Activated gamma-delta T cell treated with anti-CD3 and anti-CD28 coated beads, Interleukin-2, amount 50 U/mL, for 16 hours (primary cell): Measurements from ENCODE around the gene FHDC1.

Source experiments
- DNase-seq: peaks from one replicate; pipeline ENCODE4 v3.0.0-alpha.2; 2020; ENCODE audit warnings: low read depth

FHDC1 gene

DNA sequence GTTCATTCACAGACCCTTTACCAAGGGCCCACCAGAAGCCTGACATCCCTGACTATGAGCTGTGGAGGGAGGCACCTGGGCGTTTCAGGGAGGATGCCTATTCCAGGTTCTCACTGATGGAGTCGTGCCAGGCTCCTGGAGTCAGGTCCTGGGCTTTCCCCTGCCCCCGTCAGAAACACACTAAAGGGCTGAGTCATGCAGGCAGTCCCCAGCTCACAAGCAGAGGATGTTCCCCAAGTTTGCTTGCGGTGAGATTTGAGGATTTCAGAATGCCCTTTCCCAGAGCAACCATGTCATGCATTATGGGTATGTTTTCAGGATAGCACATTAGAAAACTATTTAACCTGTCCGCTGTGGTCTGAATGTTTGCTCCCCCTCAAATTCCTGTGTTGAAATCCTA is 45.2 kb downstream of the FHDC1 start:
- DNase-seq = no peak

DNA sequence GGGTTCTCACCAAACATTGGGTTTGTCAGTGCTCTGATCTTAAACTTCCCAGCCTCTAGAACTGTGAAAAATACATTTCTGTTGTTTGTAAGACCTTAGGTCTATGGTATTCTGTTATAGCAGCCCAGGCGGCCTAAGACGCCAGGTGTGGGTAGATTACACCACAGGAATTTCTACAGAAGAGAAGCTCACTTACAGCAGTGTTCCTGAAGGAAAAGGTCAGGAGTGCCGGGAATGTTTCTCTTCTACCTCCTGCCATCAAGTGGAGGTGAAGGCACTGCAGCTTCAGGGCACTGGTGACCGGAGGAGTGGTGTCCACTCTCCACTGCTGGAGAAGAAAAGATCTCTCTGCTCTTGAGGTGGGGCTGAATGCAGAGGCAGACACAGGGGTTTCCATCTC is 45.7 kb downstream of the FHDC1 start:
- DNase-seq = no peak

DNA sequence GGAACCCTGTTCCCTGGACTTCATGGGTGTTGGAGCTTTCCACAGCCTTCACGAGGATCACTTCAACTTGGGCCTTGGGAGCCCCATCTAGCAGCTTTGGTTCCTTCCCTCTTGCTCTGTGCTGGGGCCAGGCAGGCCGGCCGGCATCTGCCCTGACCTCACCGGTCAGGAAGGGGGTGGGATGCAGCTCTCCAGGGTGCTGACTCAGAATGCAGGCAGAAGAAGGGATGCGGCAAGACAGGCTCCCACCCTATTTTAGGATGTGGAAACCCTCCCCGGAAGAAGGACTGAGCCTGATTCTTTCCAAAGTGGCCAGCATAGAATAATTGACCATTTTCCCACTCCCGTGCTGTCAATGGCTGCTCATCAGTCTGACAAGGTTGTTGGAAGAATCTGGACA is 47.1 kb downstream of the FHDC1 start:
- DNase-seq = no peak

DNA sequence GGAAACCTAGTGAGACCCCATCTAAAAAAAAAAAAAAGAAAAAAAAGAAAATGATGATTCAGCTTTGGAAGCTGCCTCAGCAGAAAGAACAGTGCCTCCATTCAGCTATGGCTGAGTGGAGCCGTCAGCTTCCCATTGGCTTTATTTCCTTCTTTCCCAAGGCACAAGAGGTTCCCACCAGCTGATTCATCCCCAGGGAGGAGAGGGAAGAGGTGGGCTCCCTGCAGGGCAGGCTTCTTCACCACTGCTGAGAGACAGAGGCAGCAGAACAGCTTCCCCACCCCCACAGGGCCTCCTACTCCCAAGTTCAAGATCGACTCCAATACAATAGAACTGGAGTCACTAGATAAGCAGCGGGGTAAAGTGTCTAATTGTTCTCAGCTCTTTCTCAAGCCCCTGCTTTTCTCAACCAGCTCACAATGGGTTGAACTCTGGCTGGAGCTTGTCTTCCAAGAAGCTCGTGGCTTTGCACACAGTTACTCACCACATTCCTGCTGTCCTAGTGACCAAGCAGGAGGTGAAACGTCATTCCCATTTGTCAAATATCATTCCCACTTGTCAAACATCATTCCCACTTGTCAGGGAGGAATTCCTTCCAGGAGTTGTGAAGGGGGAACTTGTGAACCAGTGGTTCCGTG is 47.8 kb downstream of the FHDC1 start:
- DNase-seq = no peak

DNA sequence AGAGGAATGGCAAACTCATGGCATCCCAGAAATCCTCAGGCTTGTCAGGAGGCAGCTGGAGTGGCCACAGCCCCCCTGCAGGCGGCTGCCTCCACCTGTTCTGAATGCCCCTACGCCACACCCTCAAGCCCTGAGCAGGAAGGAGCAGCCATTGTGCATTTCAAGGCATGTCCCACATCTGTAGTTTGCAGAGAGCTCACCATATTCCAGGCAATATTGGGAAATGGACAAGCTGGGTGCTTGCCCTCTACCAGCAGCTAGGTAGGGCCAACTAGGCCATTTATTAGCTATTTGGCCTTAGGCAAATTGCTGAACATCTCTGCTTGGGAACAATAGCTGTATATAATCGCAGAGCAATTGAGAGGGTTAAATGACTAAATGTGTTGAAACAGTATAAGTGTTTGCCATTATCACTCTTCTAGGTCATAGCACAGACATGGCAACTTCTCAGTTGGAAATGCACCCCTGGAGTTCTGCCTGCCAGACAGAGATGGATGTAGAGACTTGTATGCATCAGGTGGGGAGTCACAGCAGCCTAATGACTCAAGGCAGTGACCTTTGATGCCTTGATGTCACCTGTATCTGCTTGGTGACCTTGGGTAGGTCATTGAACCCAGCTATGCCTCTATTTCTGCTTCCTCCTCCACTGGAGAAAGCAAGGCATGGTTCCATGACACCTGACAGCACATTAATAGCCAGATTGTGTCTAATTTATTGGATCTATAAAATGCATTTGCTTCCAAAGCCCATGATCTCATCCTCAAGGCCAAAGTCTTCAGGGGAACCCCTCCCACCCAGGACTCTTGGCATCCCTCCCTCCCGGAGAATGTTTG is 52.8 kb downstream of the FHDC1 start:
- no peak for DNase-seq

DNA sequence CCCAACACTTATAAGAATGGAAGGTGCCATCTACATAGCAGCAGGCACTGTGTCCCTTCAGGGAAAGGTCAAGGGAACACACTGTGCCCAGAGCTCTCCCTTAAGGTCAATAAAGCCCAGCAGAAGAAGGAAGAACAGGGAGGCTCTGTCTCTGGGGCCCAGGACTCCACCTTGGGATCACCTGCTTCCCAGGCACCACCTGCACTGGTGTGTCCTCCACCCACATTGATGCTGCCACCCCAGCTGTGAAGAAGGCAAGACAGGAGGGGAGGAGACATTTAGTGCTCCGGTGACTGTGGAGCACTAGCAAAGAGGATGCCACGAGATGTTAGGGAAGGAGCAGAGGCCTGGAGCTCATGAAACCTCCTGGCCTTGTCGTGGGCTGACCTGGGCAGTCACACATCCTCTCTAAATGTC is 53.4 kb downstream of the FHDC1 start:
- no peak for DNase-seq

DNA sequence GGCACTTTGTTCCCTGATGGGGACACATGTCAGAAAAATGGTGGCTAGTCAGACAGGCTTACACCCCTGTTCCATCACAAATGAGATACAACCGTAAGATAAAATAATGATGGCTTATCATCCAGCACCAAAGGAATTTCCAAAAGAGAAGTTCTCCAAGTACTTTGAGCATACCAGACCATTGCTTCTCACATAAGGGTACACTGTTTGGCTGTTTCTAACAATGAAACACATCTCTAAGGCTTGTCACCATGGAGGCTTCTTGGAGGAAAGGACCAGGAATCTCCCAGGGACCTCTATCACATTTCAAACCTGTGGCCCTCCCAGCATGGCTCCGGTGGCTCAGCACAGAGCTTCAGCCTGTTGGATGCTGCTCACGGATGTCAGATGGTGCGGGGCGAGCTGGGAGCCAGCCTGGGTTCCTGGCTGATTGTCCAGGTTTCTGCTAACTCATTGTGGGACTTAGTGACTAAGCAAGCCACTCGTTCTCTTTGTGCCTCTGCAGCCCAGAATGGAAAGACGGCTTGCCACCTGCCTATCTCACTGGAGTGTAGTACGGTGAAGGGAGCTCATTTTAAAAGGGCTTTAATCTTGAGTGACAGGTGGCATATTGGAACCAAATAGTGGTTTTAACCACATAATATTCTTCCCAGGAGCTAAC is 54.5 kb downstream of the FHDC1 start:
- DNase-seq = no peak

DNA sequence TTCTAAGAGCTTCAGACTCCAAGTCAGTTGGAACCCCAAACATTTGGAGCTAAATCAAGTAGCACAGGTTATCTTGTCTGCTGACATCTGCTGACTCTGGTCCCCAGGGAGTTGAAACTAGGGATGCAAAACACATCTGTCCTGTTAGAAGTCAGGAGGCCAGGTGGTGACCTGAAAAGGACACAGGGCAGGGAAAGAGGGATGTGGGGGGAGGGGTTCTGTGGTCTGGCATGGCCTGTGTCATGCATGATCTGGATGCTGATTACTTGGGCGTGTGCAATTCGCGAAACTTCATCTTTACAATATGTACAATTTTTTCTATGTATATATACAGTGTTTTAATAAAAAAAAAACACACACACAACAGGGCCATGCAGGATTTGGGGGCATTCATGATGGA is 55.3 kb downstream of the FHDC1 start:
- no peak for DNase-seq

DNA sequence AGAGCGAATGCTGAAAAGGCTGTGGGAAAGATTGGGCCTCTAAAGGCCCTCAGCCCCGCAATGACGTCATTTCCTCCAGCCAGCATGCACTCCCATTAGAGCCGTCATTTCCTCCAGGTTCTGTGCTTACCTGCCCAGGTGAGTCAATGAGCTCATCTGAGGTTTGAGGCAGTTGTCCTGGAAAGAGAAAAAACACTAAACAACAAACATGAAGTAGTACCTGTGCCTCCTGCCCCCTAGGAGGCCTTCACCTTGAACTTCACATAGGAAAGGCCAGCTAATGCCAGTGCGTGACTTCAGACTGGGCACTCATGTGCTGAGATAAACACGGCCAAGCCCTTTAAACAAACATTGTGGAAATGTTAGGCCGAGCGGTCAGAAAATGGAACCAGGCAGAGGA is 55.9 kb downstream of the FHDC1 start:
- DNase-seq = no peak

DNA sequence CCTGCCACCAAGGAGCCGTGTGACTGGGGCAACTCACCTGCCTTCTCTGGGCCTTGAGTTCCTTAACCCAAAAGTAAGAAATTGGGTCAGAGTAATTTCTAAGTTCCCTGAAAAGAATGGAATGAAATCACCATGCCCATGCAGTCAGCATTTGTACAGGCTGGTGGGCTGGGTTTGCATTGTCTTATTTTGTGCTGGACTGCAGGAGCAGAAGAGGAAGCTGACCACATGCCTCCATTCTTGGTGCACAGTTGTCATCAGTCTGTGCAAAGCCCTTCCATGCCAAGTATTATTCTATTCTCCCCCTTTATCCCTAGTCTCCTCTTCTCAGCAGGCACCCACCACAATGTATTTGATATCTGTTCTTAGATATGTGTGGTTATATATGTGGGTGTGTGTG is 56.3 kb downstream of the FHDC1 start:
- no peak for DNase-seq

DNA sequence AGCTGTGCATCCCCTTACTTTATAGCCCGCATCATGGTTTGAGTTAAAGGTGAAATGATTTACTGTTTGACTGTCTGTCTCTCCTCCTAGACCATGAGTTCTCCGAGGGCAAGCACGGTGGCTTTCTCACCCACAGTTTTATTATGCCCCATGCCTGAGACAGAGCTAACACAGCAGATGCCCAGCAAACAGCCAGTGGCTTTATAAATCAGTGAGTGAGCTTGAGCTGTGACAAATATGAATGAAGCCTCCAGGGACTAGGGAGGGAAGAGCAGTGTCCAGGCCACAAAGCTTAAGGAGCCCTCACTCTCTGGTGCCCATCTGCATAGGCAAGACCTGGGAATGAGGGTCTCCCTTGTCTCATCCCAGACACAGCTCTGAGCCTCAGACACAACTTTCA is 57.9 kb downstream of the FHDC1 start:
- no peak for DNase-seq

DNA sequence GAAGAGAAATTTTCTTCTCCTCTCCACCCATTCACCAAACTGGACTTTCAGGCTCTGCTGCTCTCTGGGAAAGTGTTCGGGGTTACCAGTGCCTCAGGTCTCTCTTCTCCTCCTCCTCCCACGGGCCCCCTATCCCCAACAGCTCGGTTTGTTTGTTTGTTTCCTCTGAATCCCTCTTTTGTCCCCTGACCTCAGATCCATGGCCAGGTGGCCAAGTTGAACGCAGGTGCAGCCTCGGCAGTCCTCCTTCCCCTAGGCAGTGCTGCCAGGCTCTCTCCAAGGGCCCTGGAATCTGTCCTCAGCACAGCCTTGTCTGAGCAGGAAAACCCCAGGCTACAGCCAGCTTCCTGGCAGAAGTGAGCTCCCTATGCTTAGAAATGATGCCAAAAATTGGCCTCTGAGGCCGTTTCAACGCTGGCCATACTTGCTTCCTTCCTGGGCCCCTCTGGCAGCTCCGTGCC is 60.0 kb downstream of the FHDC1 start:
- no peak for DNase-seq

DNA sequence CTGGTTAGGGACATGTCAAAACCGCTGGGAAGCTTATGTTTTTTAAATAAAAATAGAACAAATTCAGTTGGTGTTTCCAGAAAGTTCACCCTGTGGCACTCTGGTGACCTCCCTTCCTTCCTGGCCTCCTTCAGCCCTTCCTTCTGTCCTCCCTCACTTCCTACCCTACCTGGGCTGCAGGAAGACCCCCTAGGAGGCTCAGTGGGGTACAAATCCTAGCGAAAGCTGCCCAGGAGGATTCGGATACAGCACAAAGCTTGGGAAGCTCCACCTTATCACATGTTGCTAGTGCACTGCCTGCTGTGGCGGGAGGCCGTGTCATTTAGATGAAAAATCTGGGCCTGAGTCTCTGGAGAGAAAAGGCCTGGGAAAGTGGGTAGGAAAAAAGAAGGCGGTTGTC is 60.5 kb downstream of the FHDC1 start:
- no peak for DNase-seq

DNA sequence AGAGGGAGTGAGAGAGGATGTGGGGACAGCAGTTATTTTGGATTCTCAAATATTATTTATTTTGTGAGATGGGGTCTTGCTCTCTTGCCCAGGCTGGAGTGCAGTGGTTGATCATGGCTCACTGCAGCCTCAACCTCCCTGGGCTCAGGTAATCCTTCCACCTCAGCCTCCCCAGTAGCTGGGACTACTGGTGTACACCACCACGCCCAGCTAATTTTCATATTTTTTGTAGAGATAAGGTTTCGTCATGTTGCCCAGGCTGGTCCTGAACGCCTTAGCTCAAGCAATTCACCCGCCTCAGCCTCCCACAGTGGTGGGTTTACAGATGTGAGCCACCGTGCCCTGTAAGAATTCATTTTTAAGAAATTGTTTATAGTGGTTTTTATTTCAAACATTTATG is 61.2 kb downstream of the FHDC1 start:
- DNase-seq = no peak

DNA sequence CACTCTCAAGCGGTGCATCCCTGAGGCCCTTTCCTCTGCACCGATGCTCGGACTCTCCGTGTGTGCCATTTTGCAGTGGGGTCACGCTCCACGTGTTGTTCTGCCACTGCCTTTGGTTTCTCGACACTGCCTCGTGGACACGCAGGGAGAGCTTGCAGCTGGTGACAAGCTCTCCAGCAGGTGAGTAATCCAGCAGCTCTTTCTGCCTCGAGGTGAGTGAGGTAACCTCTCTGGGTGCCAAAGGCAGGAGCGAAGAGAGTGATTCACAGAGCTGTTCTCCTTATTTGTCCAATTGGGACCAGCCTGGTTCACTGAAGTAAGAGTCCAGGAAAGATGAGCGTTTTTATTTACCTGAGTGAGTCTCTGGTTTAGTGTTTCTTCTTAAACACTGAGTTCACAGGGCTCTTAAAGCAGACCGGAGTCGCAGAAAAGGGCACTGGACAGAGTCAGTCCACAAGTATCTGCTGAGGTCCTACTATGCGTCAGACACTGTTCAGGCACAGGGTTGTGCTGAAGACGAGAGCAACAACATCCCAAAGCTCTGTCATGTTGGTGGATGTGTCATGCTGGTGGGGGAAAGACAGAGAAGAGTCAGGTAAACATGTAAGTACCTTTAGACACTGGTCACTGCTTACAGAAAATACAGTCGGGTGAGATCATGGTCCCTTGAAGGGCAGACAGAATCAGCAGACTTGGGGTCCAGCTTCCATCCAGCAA is 61.8 kb downstream of the FHDC1 start:
- DNase-seq = no peak

DNA sequence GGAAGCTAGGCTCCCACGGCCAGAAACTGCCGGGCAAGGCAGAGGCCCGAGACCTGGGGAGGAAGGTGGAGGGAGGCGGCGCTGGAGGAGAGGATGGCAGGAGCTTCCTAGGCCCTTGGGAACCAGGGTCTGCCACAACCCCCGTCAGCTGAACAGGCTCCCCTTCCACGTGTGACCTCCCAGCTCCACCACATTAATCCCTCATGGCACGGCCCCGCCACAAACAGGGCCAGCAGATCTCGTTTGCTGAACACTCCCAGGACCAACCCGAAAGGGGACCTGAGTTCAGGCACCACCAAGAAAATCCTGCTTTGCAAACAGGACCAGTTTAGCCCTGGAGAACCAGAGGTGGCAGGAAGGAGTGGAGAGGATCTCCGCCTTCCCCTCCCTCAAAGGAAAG is 62.7 kb downstream of the FHDC1 start:
- DNase-seq = no peak

DNA sequence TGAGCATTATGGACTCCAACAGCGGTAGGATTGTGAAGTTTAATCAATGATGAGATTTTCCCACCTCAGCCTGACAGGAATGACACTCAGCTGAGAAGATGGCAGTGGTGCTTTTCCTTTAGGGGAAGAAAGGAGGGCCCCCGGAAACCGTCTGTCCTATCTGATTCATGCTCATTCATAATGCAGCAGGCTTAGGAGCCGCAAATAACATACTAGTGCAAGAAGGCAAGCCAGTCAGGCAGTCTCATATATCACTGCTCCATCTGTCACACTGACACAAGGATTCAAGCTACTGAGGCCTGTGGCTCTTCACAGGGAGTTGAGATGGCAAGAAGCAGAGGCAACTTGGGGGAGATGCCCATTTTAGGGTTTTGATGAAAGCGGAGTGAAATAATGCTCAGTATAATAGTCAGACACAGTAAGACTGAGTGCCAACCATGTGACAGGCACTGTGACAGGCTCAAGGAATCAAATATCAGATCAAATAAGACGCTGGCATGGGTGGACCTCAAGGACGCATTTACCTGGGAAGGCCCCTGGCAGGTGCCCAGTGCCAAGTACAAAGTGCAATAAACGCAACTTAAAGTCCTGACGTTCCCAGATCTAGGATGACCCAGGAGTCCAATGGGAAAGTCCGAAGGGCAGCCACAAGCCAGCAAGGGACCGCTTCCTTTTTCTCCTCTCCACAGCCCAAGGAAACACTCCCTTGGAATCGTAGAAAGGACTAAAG is 63.4 kb downstream of the FHDC1 start:
- DNase-seq = no peak

DNA sequence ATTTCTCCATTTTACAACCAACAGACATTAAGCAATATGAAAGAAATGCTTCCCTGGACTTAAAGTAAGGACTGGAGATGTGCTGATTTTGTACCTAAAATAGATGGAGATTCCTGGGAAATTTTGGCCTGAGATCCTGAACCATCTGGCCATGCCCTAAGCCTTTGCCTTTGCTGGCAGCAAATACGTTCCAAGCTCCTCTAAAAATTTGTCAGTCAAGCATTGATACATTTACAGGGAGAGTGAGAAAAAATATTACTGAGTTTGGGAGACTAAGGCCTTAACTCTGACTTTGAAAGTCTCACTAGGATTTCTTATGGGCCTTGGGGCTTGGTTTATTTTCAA is 63.9 kb downstream of the FHDC1 start:
- DNase-seq = no peak

DNA sequence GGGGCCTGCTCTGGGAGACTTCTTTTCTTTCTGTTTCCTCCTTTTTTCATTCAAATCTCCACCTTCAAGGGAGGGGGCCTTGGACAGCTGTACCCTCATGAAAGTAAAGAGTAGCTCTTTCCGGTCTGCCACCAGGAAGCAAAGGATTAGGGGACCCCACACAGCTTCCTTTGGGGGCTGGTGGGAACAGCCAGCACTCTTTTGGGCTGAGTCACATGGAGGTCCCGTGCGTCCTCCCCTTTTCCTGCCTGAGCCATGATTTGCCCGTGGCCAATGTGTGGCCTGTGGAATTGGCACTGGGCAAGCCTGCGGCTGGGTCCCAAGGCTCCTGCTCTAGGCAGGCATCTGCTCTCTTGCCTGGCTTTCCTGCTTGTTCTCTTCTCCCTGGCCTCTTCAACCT is 65.5 kb downstream of the FHDC1 start:
- DNase-seq = no peak

DNA sequence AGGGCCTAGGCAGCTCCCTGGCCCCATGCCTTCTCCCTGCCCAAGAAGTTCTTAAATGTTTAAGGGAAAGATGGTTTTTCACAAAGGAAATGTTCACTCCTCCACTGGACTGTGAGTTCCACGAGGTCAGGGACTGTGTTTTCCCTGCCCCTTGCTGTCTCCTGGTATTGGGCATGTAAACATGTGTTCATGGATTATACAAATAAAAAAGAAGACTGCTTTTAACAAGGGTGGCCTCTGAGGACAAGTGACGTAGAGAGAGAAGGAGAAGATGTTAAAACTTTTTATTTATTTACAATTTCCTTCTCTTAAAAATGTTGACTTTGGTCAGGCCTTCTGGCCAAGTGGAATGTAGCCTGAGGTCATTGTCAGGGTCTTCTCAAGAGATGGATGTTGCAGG is 66.0 kb downstream of the FHDC1 start:
- no peak for DNase-seq

DNA sequence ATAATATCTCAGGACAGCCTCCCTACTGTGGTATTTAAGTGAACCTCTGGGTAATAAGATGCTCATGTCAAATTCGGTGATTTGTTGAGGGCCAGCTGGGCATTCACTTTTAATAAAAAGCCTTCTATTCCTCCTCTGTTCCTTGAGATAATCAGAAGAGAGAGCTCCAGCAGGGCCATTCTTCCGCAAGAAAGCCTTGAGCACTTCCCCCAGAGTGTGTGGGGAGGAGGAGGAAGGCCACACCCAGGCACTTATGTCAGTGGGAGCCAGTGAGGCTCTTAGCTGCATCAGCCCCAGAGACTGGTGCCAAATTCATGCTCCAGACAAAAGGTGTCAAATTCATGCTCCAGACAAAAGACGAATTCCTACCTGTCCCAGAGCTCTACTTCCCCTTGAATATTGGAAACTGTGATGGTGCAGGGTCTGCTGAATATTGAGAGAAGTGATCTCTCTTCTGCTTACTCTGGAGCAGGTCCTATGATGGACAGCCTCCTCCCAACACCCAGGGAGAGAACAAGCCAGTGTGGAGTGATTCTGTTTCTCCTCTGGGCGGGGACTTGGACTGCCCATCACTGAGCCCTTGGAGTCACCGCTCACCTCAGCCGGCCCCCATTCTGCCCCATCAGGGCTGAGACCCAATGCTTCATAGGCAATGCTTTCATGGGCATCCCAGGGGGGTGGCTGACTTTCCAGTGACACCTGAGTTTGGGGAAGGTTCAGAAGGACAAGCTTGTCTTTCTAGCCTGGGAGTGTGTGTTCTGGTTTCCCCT is 68.1 kb downstream of the FHDC1 start:
- no peak for DNase-seq
